ENCODE measurements around the gene PCDHGB7. TPM values are rescaled to one million over a fixed set of nuclear protein-coding genes. Genes with fewer than 3 reads are reported as not detected.

PCDHGB7 gene
- total RNA-seq, 1 donor from 2014 or later = 22.4 TPM

GRCh38 chr5:141465351-141465750 lies 47.9 kb downstream of the PCDHGB7 start:
- Histone ChIP-seq H3K27ac (ENCODE audit: low read depth, low read length) (peak overlapping the region; percentile 6), H4K20me1 (ENCODE audit: insufficient read depth, low read length) (peaks cover 13% of the 10 kb centered on the region), H3K4me1 (ENCODE audit: insufficient read depth, low read length) (no peaks in the 10 kb centered on the region), H3K4me2 (ENCODE audit: low read length) (no peak overlapping the region), H3K27me3 (ENCODE audit: insufficient read depth, low read length) (no peaks in the 10 kb centered on the region), H3K9me3 (ENCODE audit: insufficient read depth, low read depth, low read length) (no peaks in the 10 kb centered on the region), H3K79me2 (ENCODE audit: insufficient read depth, low read length) (peaks cover 13% of the 10 kb centered on the region), H3K36me3 (ENCODE audit: insufficient read depth, low read length) (no peaks in the 10 kb centered on the region), H2AFZ (ENCODE audit: low read depth, low read length) (no peak overlapping the region), H3K4me3 (ENCODE audit: insufficient read depth, low read depth, low read length) (no peak overlapping the region), H3K9ac (ENCODE audit: low read length) (no peak overlapping the region)
- peaks cover 11% of the 10 kb centered on the region for H3K4me1 Mint-ChIP-seq (ENCODE audit: low read depth, unreplicated experiment)
- H3K9me3 Mint-ChIP-seq (ENCODE audit: unreplicated experiment) = no peaks in the 10 kb centered on the region
- FAIRE-seq (no peak), DNase-seq (ENCODE audit: low read depth) (peak; percentile 70)
- no peak overlapping the region for H3K4me3 Mint-ChIP-seq (ENCODE audit: unreplicated experiment)
- no peak for TF ChIP-seq EZH2 (IDR thresholded peaks at IDR 0.05; ENCODE audit: insufficient read depth, low read length)
- TF ChIP-seq CTCF (IDR thresholded peaks at IDR 0.05; ENCODE audit: insufficient read depth, low read depth, low read length) = no peak
- H3K27ac Mint-ChIP-seq (ENCODE audit: unreplicated experiment) = peak overlapping the region; percentile 56
- no peaks in the 10 kb centered on the region for H3K27me3 Mint-ChIP-seq (ENCODE audit: low read depth, unreplicated experiment)
- peaks cover 5% of the 10 kb centered on the region for H3K36me3 Mint-ChIP-seq (ENCODE audit: low read depth, unreplicated experiment)

Other genes with a start within 250 kb of the PCDHGB7 start
- 0.79 and 1.0 TPM in 2 replicates for gene PCDHB7, start 245.0 kb upstream of the PCDHGB7 start, total RNA-seq
- gene PCDHB8, start 239.9 kb upstream of the PCDHGB7 start, total RNA-seq = 4.9 and 5.3 TPM in 2 replicates
- 3.2 and 4.4 TPM in 2 replicates for gene PCDHB16, start 235.3 kb upstream of the PCDHGB7 start, total RNA-seq
- gene PCDHB9, start 230.5 kb upstream of the PCDHGB7 start, total RNA-seq = 3.6 and 5.3 TPM in 2 replicates
- 6.4 and 7.0 TPM in 2 replicates for gene PCDHB10, start 225.3 kb upstream of the PCDHGB7 start, total RNA-seq
- 2.1 TPM in 2 replicates for gene PCDHB11, start 218.1 kb upstream of the PCDHGB7 start, total RNA-seq
- gene PCDHB12, start 209.0 kb upstream of the PCDHGB7 start, total RNA-seq = 0.87 and 1.2 TPM in 2 replicates
- gene PCDHB13, start 203.8 kb upstream of the PCDHGB7 start, total RNA-seq = 3.3 TPM in 2 replicates
- gene PCDHB14, start 194.3 kb upstream of the PCDHGB7 start, total RNA-seq = 5.6 and 6.4 TPM in 2 replicates
- 1.3 and 1.6 TPM in 2 replicates for gene PCDHB15, start 172.3 kb upstream of the PCDHGB7 start, total RNA-seq
- 0.19 and 0.25 TPM in 2 replicates for gene SLC25A2, start 113.6 kb upstream of the PCDHGB7 start, total RNA-seq
- 95.1 and 102 TPM in 2 replicates for gene TAF7, start 96.9 kb upstream of the PCDHGB7 start, total RNA-seq
- gene PCDHGA1, start 87.2 kb upstream of the PCDHGB7 start, total RNA-seq = 0.17 and 0.27 TPM in 2 replicates
- gene PCDHGA2, start 78.9 kb upstream of the PCDHGB7 start, total RNA-seq = 0.14 and 0.17 TPM in 2 replicates
- gene PCDHGA3, start 73.8 kb upstream of the PCDHGB7 start, total RNA-seq = 0.14 and 0.17 TPM in 2 replicates
- 1.0 and 1.5 TPM in 2 replicates for gene PCDHGB1, start 67.6 kb upstream of the PCDHGB7 start, total RNA-seq
- gene PCDHGA4, start 62.7 kb upstream of the PCDHGB7 start, total RNA-seq = 0.48 and 0.50 TPM in 2 replicates
- 1.4 TPM in 2 replicates for gene PCDHGB2, start 57.7 kb upstream of the PCDHGB7 start, total RNA-seq
- gene PCDHGA5, start 53.5 kb upstream of the PCDHGB7 start, total RNA-seq = 0.29 and 0.30 TPM in 2 replicates
- gene PCDHGB3, start 47.4 kb upstream of the PCDHGB7 start, total RNA-seq = 0.10 and 0.14 TPM in 2 replicates
- gene PCDHGA6, start 43.8 kb upstream of the PCDHGB7 start, total RNA-seq = 0.22 and 0.41 TPM in 2 replicates
- 0.57 and 0.62 TPM in 2 replicates for gene PCDHGA7, start 34.9 kb upstream of the PCDHGB7 start, total RNA-seq
- gene PCDHGB4, start 30.0 kb upstream of the PCDHGB7 start, total RNA-seq = 13.6 and 15.7 TPM in 2 replicates
- gene PCDHGA8, start 25.0 kb upstream of the PCDHGB7 start, total RNA-seq = 1.0 and 1.2 TPM in 2 replicates
- gene PCDHGB5, start 19.7 kb upstream of the PCDHGB7 start, total RNA-seq = 1.1 and 2.1 TPM in 2 replicates
- 0.73 and 0.87 TPM in 2 replicates for gene PCDHGA9, start 14.9 kb upstream of the PCDHGB7 start, total RNA-seq
- gene PCDHGB6, start 9.7 kb upstream of the PCDHGB7 start, total RNA-seq = 18.4 and 19.9 TPM in 2 replicates
- 34.0 and 41.6 TPM in 2 replicates for gene PCDHGA10, start 4.7 kb upstream of the PCDHGB7 start, total RNA-seq
- gene PCDHGA11, start 3.4 kb downstream of the PCDHGB7 start, total RNA-seq = 5.3 and 5.8 TPM in 2 replicates
- 1.2 and 1.6 TPM in 2 replicates for gene PCDHGA12, start 12.8 kb downstream of the PCDHGB7 start, total RNA-seq
- gene PCDHGC3, start 58.3 kb downstream of the PCDHGB7 start, total RNA-seq = 84.7 and 100.0 TPM in 2 replicates
- gene PCDHGC4, start 67.4 kb downstream of the PCDHGB7 start, total RNA-seq = 6.6 and 7.4 TPM in 2 replicates
- gene PCDHGC5, start 71.4 kb downstream of the PCDHGB7 start, total RNA-seq = 7.7 and 10.9 TPM in 2 replicates
- 63.5 and 78.8 TPM in 2 replicates for gene DIAPH1, start 201.3 kb downstream of the PCDHGB7 start, total RNA-seq
- 60.7 and 63.8 TPM in 2 replicates for gene HDAC3, start 219.2 kb downstream of the PCDHGB7 start, total RNA-seq
- gene RELL2, start 219.3 kb downstream of the PCDHGB7 start, total RNA-seq = 12.2 and 12.9 TPM in 2 replicates
- 39.4 and 40.6 TPM in 2 replicates for gene FCHSD1, start 233.7 kb downstream of the PCDHGB7 start, total RNA-seq

All from astrocyte (in vitro differentiated cells and primary cell).